HCT116 (cell line): ENCODE measurements around the gene LURAP1L. TPM values are rescaled to one million over a fixed set of nuclear protein-coding genes. Genes with fewer than 3 reads are reported as not detected.

Experiments
- ATAC-seq: fragments of 200-7000 bp; cut with Tn5 transposase; 2 replicates; pipeline ENCODE4 v1.9.1; 2020; ENCODE audit warnings: mild to moderate bottlenecking, moderate library complexity
- BruUV-seq: library from RNA; stranded (reverse); fragments of 400-500 nt; replicated peaks from 2 replicates; lab custom pipeline; 2021; lab: Mats Ljungman, UMichigan
- CTCF ChIA-PET: fragments of 300-600 bp; sonication (Branson Sonifier 250); formaldehyde crosslinking; loops from one replicate; lab custom pipeline; 2021; ENCODE audit warnings: antibody characterized with exemption; lab: Charles Lee
- POLR2A ChIA-PET: fragments of 300-600, 350-600 bp; sonication (Branson Sonifier 250); formaldehyde crosslinking; loops from one replicate; lab custom pipeline; 2021; ENCODE audit warnings: antibody characterized with exemption; lab: Charles Lee
- RAD21 ChIA-PET, 2 experiments: fragments of 300-600 bp; sonication (Branson Sonifier 250); formaldehyde crosslinking; loops; one replicate each; lab custom pipeline; 2023; ENCODE audit warnings: low total read pairs in 2 of 2; ENCODE audit not compliant: uncharacterized antibody in 2 of 2, unreplicated experiment in 2 of 2, low non-redundant PET in 1 of 2; lab: Charles Lee
- DNase-seq: peaks from one replicate; pipeline ENCODE4 v3.0.0-alpha.2; 2010; ENCODE audit warnings: low read depth, low spot score
- H2AFZ ChIP-seq: fragments of 200-600 bp; shearing (Covaris generic), sonication (generic); 2 replicates; pipeline ENCODE4 v1.6.1; 2017; ENCODE audit warnings: low read depth, mixed run types, mixed read lengths, antibody characterized with exemption, low read length; ENCODE audit not compliant: poor library complexity, severe bottlenecking
- H3K27ac ChIP-seq: 2 replicates; pipeline ENCODE4 v1.5.1; 2012; ENCODE audit warnings: low read depth, low read length
- H3K27me3 ChIP-seq: fragments of 200-600 bp; sonication (generic); 2 replicates; pipeline ENCODE4 v1.6.1; 2016; ENCODE audit warnings: mixed run types, low read length, mixed read lengths; ENCODE audit not compliant: insufficient read depth
- H3K36me3 ChIP-seq, 2 experiments: fragments of 200-500 bp in 1 of 2; fragments of 200-600 bp in 1 of 2; sonication (Bioruptor generic) in 1 of 2; sonication (generic) in 1 of 2; 2 replicates each; pipeline versions ENCODE4 v1.5.1 to v1.6.1; 2014 to 2016; ENCODE audit warnings: low read length in 2 of 2, inconsistent platforms in 1 of 2, mixed read lengths in 1 of 2, mixed run types in 1 of 2; ENCODE audit not compliant: insufficient read depth in 2 of 2, control insufficient read depth in 1 of 2
- H3K4me1 ChIP-seq, 2 experiments: fragments of 200-600 bp in 1 of 2; sonication (generic) in 1 of 2; 2 replicates each; pipeline versions ENCODE4 v1.5.1 to v1.6.1; 2012 to 2017; ENCODE audit warnings: low read length in 2 of 2, inconsistent platforms in 1 of 2, mild to moderate bottlenecking in 1 of 2, mixed read lengths in 1 of 2, mixed run types in 1 of 2, moderate library complexity in 1 of 2; ENCODE audit not compliant: insufficient read depth in 2 of 2, control insufficient read depth in 1 of 2
- H3K4me2 ChIP-seq: fragments of 200-600 bp; sonication (generic); 2 replicates; pipeline ENCODE4 v1.6.1; 2017; ENCODE audit warnings: mixed run types, low read length, mixed read lengths
- H3K4me3 ChIP-seq, 2 experiments: fragments of 200-600 bp in 1 of 2; sonication (generic) in 1 of 2; replicated peaks in 1 of 2; 2 replicates each; pipeline ENCODE4 v1.5.1; 2011 to 2016; ENCODE audit warnings: low read length in 2 of 2, control low read depth in 1 of 2, low read depth in 1 of 2, mild to moderate bottlenecking in 1 of 2, mixed read lengths in 1 of 2, mixed run types in 1 of 2
- H3K79me2 ChIP-seq: fragments of 200-600 bp; sonication (generic); 2 replicates; pipeline ENCODE4 v1.6.1; 2017; ENCODE audit warnings: mild to moderate bottlenecking, mixed run types, low read length, moderate library complexity, mixed read lengths; ENCODE audit not compliant: insufficient read depth
- H3K9ac ChIP-seq: fragments of 200-600 bp; sonication (generic); 2 replicates; pipeline ENCODE4 v1.6.1; 2016; ENCODE audit warnings: low read length, mixed read lengths
- H3K9me2 ChIP-seq: fragments of 200-600 bp; sonication (generic), shearing (Covaris generic); 2 replicates; pipeline ENCODE4 v1.6.1; 2017; ENCODE audit warnings: mixed run types, mild to moderate bottlenecking, moderate library complexity; ENCODE audit not compliant: insufficient read depth
- H3K9me3 ChIP-seq, 2 experiments: fragments of 200-500 bp in 1 of 2; fragments of 200-600 bp in 1 of 2; sonication (Bioruptor generic) in 1 of 2; sonication (generic) in 1 of 2; 2 replicates each; pipeline ENCODE4 v1.6.1; 2014 to 2017; ENCODE audit warnings: low read length in 2 of 2, mixed read lengths in 2 of 2, inconsistent platforms in 1 of 2, low read depth in 1 of 2, mild to moderate bottlenecking in 1 of 2, mixed run types in 1 of 2, moderate library complexity in 1 of 2; ENCODE audit not compliant: control insufficient read depth in 1 of 2, insufficient read depth in 1 of 2
- H4K20me1 ChIP-seq: fragments of 200-600 bp; sonication (generic), shearing (Covaris generic); 2 replicates; pipeline ENCODE4 v1.6.1; 2017; ENCODE audit warnings: mixed run types, mild to moderate bottlenecking, moderate library complexity; ENCODE audit not compliant: insufficient read depth
- CBX3 ChIP-seq: IDR thresholded peaks from 2 replicates; pipeline ENCODE4 v1.6.1; 2012; ENCODE audit warnings: low read depth
- EGR1 ChIP-seq: IDR thresholded peaks from 2 replicates; pipeline ENCODE4 v1.6.1; 2012; ENCODE audit warnings: low read depth
- ELF1 ChIP-seq: IDR thresholded peaks from 2 replicates; pipeline ENCODE4 v1.6.1; 2012; ENCODE audit warnings: low read depth, borderline replicate concordance
- EZH2 ChIP-seq: fragments of 200-600 bp; sonication (generic); IDR thresholded peaks from 2 replicates; pipeline ENCODE4 v1.6.1; 2017; ENCODE audit warnings: antibody characterized with exemption, mixed run types
- EZH2phosphoT487 ChIP-seq: fragments of 200-600 bp; IDR thresholded peaks from 2 replicates; pipeline ENCODE4 v1.6.1; 2018; ENCODE audit warnings: antibody characterized with exemption, borderline replicate concordance
- JUND ChIP-seq: IDR thresholded peaks from 2 replicates; pipeline ENCODE4 v1.6.1; 2012
- POLR2A ChIP-seq: IDR thresholded peaks from 2 replicates; pipeline ENCODE4 v1.7.0; 2011; ENCODE audit warnings: borderline replicate concordance; ENCODE audit not compliant: insufficient read depth, insufficient read length; ENCODE audit errors: extremely low read depth
- POLR2AphosphoS5 ChIP-seq: IDR thresholded peaks from 2 replicates; pipeline ENCODE4 v1.6.1; 2011; ENCODE audit warnings: mild to moderate bottlenecking, low read depth, low read length, moderate library complexity
- RAD21 ChIP-seq: IDR thresholded peaks from 2 replicates; pipeline ENCODE4 v1.6.1; 2012; ENCODE audit warnings: low read depth, mild to moderate bottlenecking
- SIN3A ChIP-seq: IDR thresholded peaks from 2 replicates; pipeline ENCODE4 v1.6.1; 2012; ENCODE audit warnings: low read depth
- SP1 ChIP-seq: IDR thresholded peaks from 2 replicates; pipeline ENCODE4 v1.6.1; 2012; ENCODE audit warnings: low read depth
- SRF ChIP-seq: IDR thresholded peaks from 2 replicates; pipeline ENCODE4 v1.6.1; 2012; ENCODE audit warnings: low read depth
- TCF7L2 ChIP-seq: IDR thresholded peaks from 2 replicates; pipeline ENCODE4 v1.7.0; 2011; ENCODE audit warnings: borderline replicate concordance, inconsistent platforms; ENCODE audit not compliant: insufficient read depth, insufficient read length; ENCODE audit errors: extremely low read depth
- ZFX ChIP-seq: fragments of 450-650 bp; IDR thresholded peaks from 2 replicates; pipeline ENCODE4 v1.6.1; 2017
- ZNF274 ChIP-seq: fragments of 200-500 bp; sonication (Bioruptor generic); IDR thresholded peaks from 2 replicates; pipeline ENCODE4 v1.6.1; 2014; ENCODE audit warnings: mild to moderate bottlenecking, low read depth, low read length, inconsistent platforms
- intact Hi-C: fragments of 100-400 bp; cut with micrococcal nuclease; formaldehyde crosslinking; loops from 2 replicates; pipeline ENCODE4 v1.10.0; 2022
- total RNA-seq: library from RNA; stranded (reverse); gene quantifications from one replicate; pipeline ENCODE4 v1.2.1, GENCODE V29; 2021; ENCODE audit not compliant: unreplicated experiment
- TF ChIP-seq, protein P1 (sequence below), 3 experiments: fragments of 200-600 bp in 1 of 3; sonication (generic) in 1 of 3; IDR thresholded peaks in 2 of 3; conservative IDR thresholded peaks in 1 of 3; 2 replicates each; pipeline ENCODE4 v1.5.1; 2012 to 2017; ENCODE audit warnings: low read depth in 2 of 3, low read length in 2 of 3, antibody characterized with exemption in 1 of 3, borderline replicate concordance in 1 of 3, control low read depth in 1 of 3, mild to moderate bottlenecking in 1 of 3, mixed read lengths in 1 of 3, mixed run types in 1 of 3, moderate library complexity in 1 of 3; ENCODE audit not compliant: insufficient read depth in 1 of 3
- TF ChIP-seq, protein P2 (sequence below): IDR thresholded peaks from 2 replicates; pipeline ENCODE4 v1.6.1; 2011; ENCODE audit warnings: mild to moderate bottlenecking, low read length, moderate library complexity; ENCODE audit not compliant: insufficient replicate concordance; ENCODE audit errors: extremely low read depth
- TF ChIP-seq, protein P3 (sequence below): IDR thresholded peaks from 2 replicates; pipeline ENCODE4 v1.6.1; 2012
- TF ChIP-seq, protein P4 (sequence below): IDR thresholded peaks from 2 replicates; pipeline ENCODE4 v1.6.1; 2012
- TF ChIP-seq, protein P5 (sequence below): IDR thresholded peaks from 2 replicates; pipeline ENCODE4 v1.6.1; 2012; ENCODE audit warnings: low read depth

Gene LURAP1L
- total RNA-seq, 1 experiment from 2014 or later: 13.3 TPM

DNA sequence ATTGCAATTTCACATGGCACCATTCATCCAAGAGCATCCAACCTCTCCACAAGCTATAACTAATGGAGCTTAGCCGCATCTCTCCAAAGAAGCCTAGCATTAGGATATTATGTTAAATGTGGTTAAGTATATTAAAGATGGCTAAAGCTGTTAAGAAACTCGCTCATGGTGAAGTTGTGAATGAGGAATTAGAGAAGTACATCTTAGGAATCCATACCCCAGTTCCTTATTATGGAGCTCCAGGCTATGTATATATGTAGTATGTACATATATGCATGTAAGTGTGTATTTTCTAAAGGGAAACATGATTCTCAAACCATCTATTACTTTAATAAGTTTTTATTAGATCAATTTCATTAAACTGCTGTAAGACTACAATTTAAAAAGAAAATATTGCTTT, 26.4 kb downstream of the LURAP1L start:
- Histone ChIP-seq H4K20me1 (no peaks in the 10 kb centered on the region), H3K4me2 (no peak overlapping the region), H3K27me3 (no peaks in the 10 kb centered on the region), H2AFZ (no peak overlapping the region), H3K27ac (no peak overlapping the region), H3K4me3 (no peak overlapping the region), H3K79me2 (no peaks in the 10 kb centered on the region), H3K9ac (no peak overlapping the region), H3K9me3 (no peaks in the 10 kb centered on the region), H3K4me1 (no peaks in the 10 kb centered on the region)
- DNase-seq (no peak), ATAC-seq (no peak)
- ChIA-PET POLR2A (interaction anchor here (0.9 kb wide), 1 partner anchor 9 kb away, joined by 3 read pairs; no protein-coding TSS in a partner anchor), RAD21 (no interaction called here), CTCF (no interaction called here)
- intact Hi-C loops: no loop called here
- TF ChIP-seq EGR1 (no peak), POLR2AphosphoS5 (no peak), ZFX (no peak), POLR2A (no peak), CBX3 (no peak), RAD21 (no peak), SIN3A (no peak), TCF7L2 (no peak), SRF (no peak), ZNF274 (no peak), ELF1 (no peak), SP1 (no peak), EZH2phosphoT487 (no peak), JUND (no peak), EZH2 (no peak)
- TF ChIP-seq, protein P1, sequence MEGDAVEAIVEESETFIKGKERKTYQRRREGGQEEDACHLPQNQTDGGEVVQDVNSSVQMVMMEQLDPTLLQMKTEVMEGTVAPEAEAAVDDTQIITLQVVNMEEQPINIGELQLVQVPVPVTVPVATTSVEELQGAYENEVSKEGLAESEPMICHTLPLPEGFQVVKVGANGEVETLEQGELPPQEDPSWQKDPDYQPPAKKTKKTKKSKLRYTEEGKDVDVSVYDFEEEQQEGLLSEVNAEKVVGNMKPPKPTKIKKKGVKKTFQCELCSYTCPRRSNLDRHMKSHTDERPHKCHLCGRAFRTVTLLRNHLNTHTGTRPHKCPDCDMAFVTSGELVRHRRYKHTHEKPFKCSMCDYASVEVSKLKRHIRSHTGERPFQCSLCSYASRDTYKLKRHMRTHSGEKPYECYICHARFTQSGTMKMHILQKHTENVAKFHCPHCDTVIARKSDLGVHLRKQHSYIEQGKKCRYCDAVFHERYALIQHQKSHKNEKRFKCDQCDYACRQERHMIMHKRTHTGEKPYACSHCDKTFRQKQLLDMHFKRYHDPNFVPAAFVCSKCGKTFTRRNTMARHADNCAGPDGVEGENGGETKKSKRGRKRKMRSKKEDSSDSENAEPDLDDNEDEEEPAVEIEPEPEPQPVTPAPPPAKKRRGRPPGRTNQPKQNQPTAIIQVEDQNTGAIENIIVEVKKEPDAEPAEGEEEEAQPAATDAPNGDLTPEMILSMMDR (IDR thresholded peaks at IDR 0.05 in 2 of 3, conservative IDR thresholded peaks at IDR 0.05 in 1 of 3; ENCODE audit: borderline replicate concordance in 1 of 3, insufficient read depth in 1 of 3, low read depth in 2 of 3, low read length in 2 of 3): no peak
- TF ChIP-seq, protein P2, sequence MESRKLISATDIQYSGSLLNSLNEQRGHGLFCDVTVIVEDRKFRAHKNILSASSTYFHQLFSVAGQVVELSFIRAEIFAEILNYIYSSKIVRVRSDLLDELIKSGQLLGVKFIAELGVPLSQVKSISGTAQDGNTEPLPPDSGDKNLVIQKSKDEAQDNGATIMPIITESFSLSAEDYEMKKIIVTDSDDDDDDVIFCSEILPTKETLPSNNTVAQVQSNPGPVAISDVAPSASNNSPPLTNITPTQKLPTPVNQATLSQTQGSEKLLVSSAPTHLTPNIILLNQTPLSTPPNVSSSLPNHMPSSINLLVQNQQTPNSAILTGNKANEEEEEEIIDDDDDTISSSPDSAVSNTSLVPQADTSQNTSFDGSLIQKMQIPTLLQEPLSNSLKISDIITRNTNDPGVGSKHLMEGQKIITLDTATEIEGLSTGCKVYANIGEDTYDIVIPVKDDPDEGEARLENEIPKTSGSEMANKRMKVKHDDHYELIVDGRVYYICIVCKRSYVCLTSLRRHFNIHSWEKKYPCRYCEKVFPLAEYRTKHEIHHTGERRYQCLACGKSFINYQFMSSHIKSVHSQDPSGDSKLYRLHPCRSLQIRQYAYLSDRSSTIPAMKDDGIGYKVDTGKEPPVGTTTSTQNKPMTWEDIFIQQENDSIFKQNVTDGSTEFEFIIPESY: no peak
- TF ChIP-seq, protein P3, sequence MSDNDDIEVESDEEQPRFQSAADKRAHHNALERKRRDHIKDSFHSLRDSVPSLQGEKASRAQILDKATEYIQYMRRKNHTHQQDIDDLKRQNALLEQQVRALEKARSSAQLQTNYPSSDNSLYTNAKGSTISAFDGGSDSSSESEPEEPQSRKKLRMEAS: no peak
- TF ChIP-seq, protein P4, sequence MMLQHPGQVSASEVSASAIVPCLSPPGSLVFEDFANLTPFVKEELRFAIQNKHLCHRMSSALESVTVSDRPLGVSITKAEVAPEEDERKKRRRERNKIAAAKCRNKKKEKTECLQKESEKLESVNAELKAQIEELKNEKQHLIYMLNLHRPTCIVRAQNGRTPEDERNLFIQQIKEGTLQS: no peak
- TF ChIP-seq, protein P5, sequence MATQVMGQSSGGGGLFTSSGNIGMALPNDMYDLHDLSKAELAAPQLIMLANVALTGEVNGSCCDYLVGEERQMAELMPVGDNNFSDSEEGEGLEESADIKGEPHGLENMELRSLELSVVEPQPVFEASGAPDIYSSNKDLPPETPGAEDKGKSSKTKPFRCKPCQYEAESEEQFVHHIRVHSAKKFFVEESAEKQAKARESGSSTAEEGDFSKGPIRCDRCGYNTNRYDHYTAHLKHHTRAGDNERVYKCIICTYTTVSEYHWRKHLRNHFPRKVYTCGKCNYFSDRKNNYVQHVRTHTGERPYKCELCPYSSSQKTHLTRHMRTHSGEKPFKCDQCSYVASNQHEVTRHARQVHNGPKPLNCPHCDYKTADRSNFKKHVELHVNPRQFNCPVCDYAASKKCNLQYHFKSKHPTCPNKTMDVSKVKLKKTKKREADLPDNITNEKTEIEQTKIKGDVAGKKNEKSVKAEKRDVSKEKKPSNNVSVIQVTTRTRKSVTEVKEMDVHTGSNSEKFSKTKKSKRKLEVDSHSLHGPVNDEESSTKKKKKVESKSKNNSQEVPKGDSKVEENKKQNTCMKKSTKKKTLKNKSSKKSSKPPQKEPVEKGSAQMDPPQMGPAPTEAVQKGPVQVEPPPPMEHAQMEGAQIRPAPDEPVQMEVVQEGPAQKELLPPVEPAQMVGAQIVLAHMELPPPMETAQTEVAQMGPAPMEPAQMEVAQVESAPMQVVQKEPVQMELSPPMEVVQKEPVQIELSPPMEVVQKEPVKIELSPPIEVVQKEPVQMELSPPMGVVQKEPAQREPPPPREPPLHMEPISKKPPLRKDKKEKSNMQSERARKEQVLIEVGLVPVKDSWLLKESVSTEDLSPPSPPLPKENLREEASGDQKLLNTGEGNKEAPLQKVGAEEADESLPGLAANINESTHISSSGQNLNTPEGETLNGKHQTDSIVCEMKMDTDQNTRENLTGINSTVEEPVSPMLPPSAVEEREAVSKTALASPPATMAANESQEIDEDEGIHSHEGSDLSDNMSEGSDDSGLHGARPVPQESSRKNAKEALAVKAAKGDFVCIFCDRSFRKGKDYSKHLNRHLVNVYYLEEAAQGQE: no peak
- TF ChIP-seq, all 23 proteins: peak for 0
- Histone ChIP-seq H3K9me2 (no peaks in the 10 kb centered on the region), H3K36me3 (no peaks in the 10 kb centered on the region)
- BruUV-seq: no TSS peak
